ENCODE results near the gene ACER2. TPM values are rescaled to one million over a fixed set of nuclear protein-coding genes. Genes with fewer than 3 reads are reported as not detected.

The ACER2 gene
- total and polyA plus RNA-seq, 10 of the 15 experiments (the other 5 are each of a cell fraction or from before 2014, with no cell fraction given) = 0.07 to 3.1 (median 2.2) TPM

DNA sequence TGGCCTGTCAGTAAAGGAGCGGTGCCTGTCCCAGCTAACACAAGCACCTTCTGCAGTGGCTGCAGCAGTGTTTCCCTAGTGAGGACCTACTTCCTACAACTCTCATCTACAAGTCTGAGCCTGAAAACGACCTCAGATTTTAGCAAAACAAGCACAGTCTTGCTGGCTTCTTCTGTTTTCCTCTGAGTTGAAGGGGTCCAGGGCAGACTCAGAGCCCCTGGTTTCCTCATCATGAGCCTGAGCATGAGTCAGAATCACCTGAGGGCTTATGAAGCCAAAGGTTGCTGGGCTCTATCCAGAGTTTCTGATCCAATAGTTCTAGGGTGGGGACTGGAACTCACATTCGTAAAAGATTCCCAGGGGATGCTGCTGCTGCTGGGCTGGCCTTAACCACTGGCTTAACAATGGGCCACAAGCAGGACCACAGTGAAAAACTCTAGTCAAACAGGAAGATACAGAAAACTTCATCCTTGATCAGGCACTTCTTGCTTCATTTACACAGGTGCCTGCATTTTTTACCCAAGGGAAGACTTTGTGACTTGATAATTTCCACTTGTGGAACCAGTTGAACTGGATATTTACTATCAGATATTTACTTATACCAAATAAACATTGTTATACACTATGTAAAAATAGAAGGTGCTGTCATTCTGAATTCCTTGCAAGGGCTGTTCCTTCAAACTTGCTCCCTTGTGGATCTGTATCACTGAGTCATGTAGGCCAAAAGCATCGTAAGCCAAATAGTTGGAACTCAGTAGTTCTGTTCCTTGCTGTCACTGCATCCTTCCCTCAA is 4.3 kb upstream of the ACER2 start:
- Histone ChIP-seq H3K9me3 (replicated peaks; ENCODE audit: control insufficient read depth, insufficient read depth, low read length) (no peaks in the 10 kb centered on the region; the same call in 2 of the 3 replicates), H3K36me3 (ENCODE audit: control insufficient read depth in 2 of 2, insufficient read depth in 2 of 2, low read length in 1 of 2) (no peaks in the 10 kb centered on the region), H3K9ac (ENCODE audit: control insufficient read depth, insufficient read depth, low read length) (no peak overlapping the region), H3K27ac (ENCODE audit: control insufficient read depth, insufficient read depth) (no peak overlapping the region), H3K79me2 (ENCODE audit: control insufficient read depth, insufficient read depth, low read length) (no peaks in the 10 kb centered on the region), H3K4me2 (ENCODE audit: control insufficient read depth, insufficient read depth) (no peak overlapping the region), H3K4me3 (no peak overlapping the region), H4K20me1 (ENCODE audit: control insufficient read depth, insufficient read depth) (no peaks in the 10 kb centered on the region), H3K27me3 (replicated peaks in 1 of 2; ENCODE audit: control insufficient read depth in 2 of 2, insufficient read depth in 2 of 2, low read length in 1 of 2) (peaks cover 0 to 2% of the 10 kb centered on the region in 2 experiments; a peak in 1 of 4 replicates), H3K4me1 (ENCODE audit: control insufficient read depth, insufficient read depth, low read length) (peaks cover 5% of the 10 kb centered on the region), H2AFZ (ENCODE audit: control insufficient read depth, low read depth, low read length) (no peak overlapping the region)
- 63% methylated on average over 4 of the region's 4 CpGs for WGBS (ENCODE audit: insufficient coverage, insufficient replicate concordance, low lambda C conversion rate, missing lambda C conversion rate)
- intact Hi-C loops (cut with micrococcal nuclease; ENCODE audit: unreplicated experiment) = no loop called here
- FAIRE-seq (no peak), ATAC-seq (no peak), DNase-seq (ENCODE audit: low read depth, low spot score) (no peak)
- ChIA-PET SMC1A (ENCODE audit: uncharacterized antibody, unreplicated experiment) (no interaction called here), RAD21 (ENCODE audit: unreplicated experiment) (no interaction called here), CTCF (no interaction called here), POLR2A (no interaction called here)
- TF ChIP-seq STAT3 (IDR thresholded peaks at IDR 0.05; ENCODE audit: low read depth, low read length) (no peak), PAX5 (IDR thresholded peaks at IDR 0.05; ENCODE audit: borderline replicate concordance, low read depth, low read length) (no peak), ATF7 (IDR thresholded peaks at IDR 0.05; ENCODE audit: low read depth) (no peak), NFXL1 (IDR thresholded peaks at IDR 0.05; ENCODE audit: borderline replicate concordance) (no peak)
- in situ Hi-C loops (cut with MboI) = no loop called here
- BruUV-seq (replicated peaks) = no TSS peak

GRCh38 chr9:19405771-19406170 is 3.0 kb upstream of the ACER2 start:
- Histone ChIP-seq H3K9ac (ENCODE audit: control insufficient read depth, insufficient read depth, low read length) (no peak overlapping the region), H3K27me3 (replicated peaks in 1 of 2; ENCODE audit: control insufficient read depth in 2 of 2, insufficient read depth in 2 of 2, low read length in 1 of 2) (peaks cover 0 to 2% of the 10 kb centered on the region in 2 experiments; a peak in 1 of 4 replicates), H4K20me1 (ENCODE audit: control insufficient read depth, insufficient read depth) (no peaks in the 10 kb centered on the region), H3K36me3 (ENCODE audit: control insufficient read depth in 2 of 2, insufficient read depth in 2 of 2, low read length in 1 of 2) (no peaks in the 10 kb centered on the region), H3K4me3 (no peak overlapping the region), H3K9me3 (replicated peaks; ENCODE audit: control insufficient read depth, insufficient read depth, low read length) (no peaks in the 10 kb centered on the region; the same call in 2 of the 3 replicates), H3K27ac (ENCODE audit: control insufficient read depth, insufficient read depth) (no peak overlapping the region), H3K79me2 (ENCODE audit: control insufficient read depth, insufficient read depth, low read length) (no peaks in the 10 kb centered on the region), H3K4me1 (ENCODE audit: control insufficient read depth, insufficient read depth, low read length) (peaks cover 10% of the 10 kb centered on the region), H2AFZ (ENCODE audit: control insufficient read depth, low read depth, low read length) (no peak overlapping the region), H3K4me2 (ENCODE audit: control insufficient read depth, insufficient read depth) (no peak overlapping the region)
- ChIA-PET CTCF (interaction anchor here (0.5 kb wide), 1 partner anchor 582 kb away, joined by 3 read pairs; no protein-coding TSS in a partner anchor), RAD21 (ENCODE audit: unreplicated experiment) (no interaction called here), SMC1A (ENCODE audit: uncharacterized antibody, unreplicated experiment) (no interaction called here), POLR2A (no interaction called here)
- DNase-seq (ENCODE audit: low read depth, low spot score) (no peak), FAIRE-seq (no peak), ATAC-seq (no peak)
- in situ Hi-C loops (cut with MboI) = no loop called here
- 96% methylated on average over 1 of the region's 1 CpG for WGBS (ENCODE audit: insufficient coverage, insufficient replicate concordance, low lambda C conversion rate, missing lambda C conversion rate)
- intact Hi-C loops (cut with micrococcal nuclease; ENCODE audit: unreplicated experiment) = no loop called here
- no peak for TF ChIP-seq ZBED1 (IDR thresholded peaks at IDR 0.05; ENCODE audit: borderline replicate concordance)
- no TSS peak for BruUV-seq (replicated peaks)

Measured in GM12878 (cell line).